PC-3 (cell line): Measurements from ENCODE around the gene ZNF814. TPM values are rescaled to one million over a fixed set of nuclear protein-coding genes. Genes with fewer than 3 reads are reported as not detected.
"Not testable (repeated sequence)": the region's sequence is repeated elsewhere in the genome, so short reads cannot be mapped to it uniquely, and the experiment has no call there.

Experiments
- ATAC-seq: fragments of 200-7000 bp; cut with Tn5 transposase; 2 replicates; pipeline ENCODE4 v1.9.1; 2020; ENCODE audit warnings: mild to moderate bottlenecking, moderate library complexity
- BruUV-seq: library from RNA; stranded (reverse); fragments of 400-500 nt; replicated peaks from 2 replicates; lab custom pipeline; 2021; lab: Mats Ljungman, UMichigan
- CTCF ChIA-PET: fragments of 300-600 bp; sonication (Branson Sonifier 250); formaldehyde crosslinking; loops from one replicate; lab custom pipeline; 2022; ENCODE audit warnings: antibody characterized with exemption; lab: Charles Lee
- POLR2A ChIA-PET: fragments of 300-600 bp; sonication (Branson Sonifier 250); formaldehyde crosslinking; loops from one replicate; lab custom pipeline; 2022; ENCODE audit warnings: antibody characterized with exemption; ENCODE audit not compliant: unreplicated experiment; lab: Charles Lee
- DNase-seq: peaks from one replicate; pipeline ENCODE4 v3.0.0-alpha.2; 2015
- H2AFZ ChIP-seq: fragments of 300-600 bp; sonication (generic); 2 replicates; pipeline ENCODE4 v1.6.0; 2016; ENCODE audit warnings: antibody characterized with exemption, low read length
- H3F3A ChIP-seq: fragments of 300-600 bp; sonication (generic); one replicate; pipeline ENCODE4 v1.6.0; 2017; ENCODE audit warnings: antibody characterized with exemption, low read length, control low read depth, mild to moderate bottlenecking; ENCODE audit not compliant: unreplicated experiment
- H3K27ac ChIP-seq: fragments of 300-600 bp; sonication (generic); 2 replicates; pipeline ENCODE4 v1.5.1; 2016; ENCODE audit warnings: mild to moderate bottlenecking, low read length
- H3K27me3 ChIP-seq: fragments of 300-600 bp; sonication (generic); 2 replicates; pipeline ENCODE4 v1.6.1; 2016; ENCODE audit warnings: low read length, mixed read lengths
- H3K36me3 ChIP-seq: fragments of 300-600 bp; sonication (generic); 2 replicates; pipeline ENCODE4 v1.6.1; 2016; ENCODE audit warnings: low read depth, mixed run types, low read length, mixed read lengths
- H3K4me1 ChIP-seq: fragments of 300-600 bp; sonication (generic); 2 replicates; pipeline ENCODE4 v1.5.1; 2016; ENCODE audit warnings: low read length; ENCODE audit not compliant: insufficient read depth
- H3K4me2 ChIP-seq: fragments of 300-600 bp; sonication (generic); 2 replicates; pipeline ENCODE4 v1.6.0; 2016; ENCODE audit warnings: low read length
- H3K4me3 ChIP-seq: fragments of 300-600 bp; sonication (generic); 2 replicates; pipeline ENCODE4 v1.5.1; 2016; ENCODE audit warnings: mild to moderate bottlenecking, low read length, mixed read lengths
- H3K79me2 ChIP-seq: fragments of 300-600 bp; sonication (generic); 2 replicates; pipeline ENCODE4 v1.6.1; 2017; ENCODE audit warnings: low read length, mixed read lengths
- H3K9ac ChIP-seq: fragments of 300-600 bp; sonication (generic); 2 replicates; pipeline ENCODE4 v1.6.0; 2016; ENCODE audit warnings: mild to moderate bottlenecking, low read length
- H3K9me2 ChIP-seq: fragments of 300-600 bp; sonication (generic); replicated peaks from 2 replicates; pipeline ENCODE4 v1.6.1; 2016; ENCODE audit warnings: mixed run types, low read length, mixed read lengths
- H3K9me3 ChIP-seq: fragments of 300-600 bp; sonication (generic); 2 replicates; pipeline ENCODE4 v1.6.1; 2016; ENCODE audit warnings: low read length, mixed read lengths
- H4K20me1 ChIP-seq: fragments of 300-600 bp; sonication (generic); 2 replicates; pipeline ENCODE4 v1.6.1; 2016; ENCODE audit warnings: low read length, mixed read lengths
- EZH2 ChIP-seq: fragments of 300-600 bp; sonication (generic); IDR thresholded peaks from one replicate; pipeline ENCODE4 v1.6.1; 2017; ENCODE audit warnings: antibody characterized with exemption, mild to moderate bottlenecking, low read length; ENCODE audit not compliant: unreplicated experiment
- EZH2phosphoT487 ChIP-seq: fragments of 300-600 bp; sonication (generic); IDR thresholded peaks from 2 replicates; pipeline ENCODE4 v1.6.1; 2018; ENCODE audit warnings: mild to moderate bottlenecking, antibody characterized with exemption, low read length, borderline replicate concordance
- intact Hi-C: fragments of 100-400 bp; cut with micrococcal nuclease; formaldehyde crosslinking; loops from 2 replicates; pipeline ENCODE4 v1.9.0; 2023
- total RNA-seq: library from RNA; depleted of rRNA; stranded (reverse); fragments of >200 nt; gene quantifications from 2 replicates; pipeline ENCODE4 v1.2.3, GENCODE V29; 2014
- TF ChIP-seq, protein P1 (sequence below): fragments of 300-600 bp; sonication (generic); conservative IDR thresholded peaks from 2 replicates; pipeline ENCODE4 v1.5.1; 2017; ENCODE audit warnings: antibody characterized with exemption, low read depth, mild to moderate bottlenecking, low read length

Gene ZNF814
- total RNA-seq, 1 experiment from 2014 or later: 3.3 TPM

DNA sequence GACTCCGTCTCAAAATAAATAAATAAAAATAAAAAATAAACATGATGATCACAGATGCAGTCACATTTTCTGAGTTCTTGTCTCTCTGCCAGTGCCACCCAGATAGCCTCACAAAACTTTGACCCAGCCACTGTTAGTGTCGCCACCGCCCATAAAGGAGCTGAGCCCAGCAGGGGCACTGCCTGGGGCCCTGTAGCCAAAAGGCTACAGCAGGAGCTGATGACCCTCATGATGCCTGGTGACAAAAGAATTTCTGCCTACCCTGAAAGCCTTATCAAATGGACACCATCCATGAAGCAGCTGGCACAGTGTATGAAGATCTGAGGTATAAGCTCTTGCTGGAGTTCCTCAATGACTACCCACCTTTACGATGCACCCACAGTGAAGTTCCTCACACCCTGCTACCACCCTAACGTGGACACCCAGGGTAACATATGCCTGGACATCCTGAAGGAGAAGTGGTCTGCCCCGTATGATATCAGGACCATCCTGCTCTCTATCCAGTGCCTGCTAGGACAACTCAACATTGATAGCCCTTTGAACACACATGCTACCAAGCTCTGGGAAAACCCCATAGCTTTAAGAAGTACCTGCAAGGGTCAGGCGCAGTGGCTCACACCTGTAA, 20.9 kb downstream of the ZNF814 start:
- no peak overlapping the region for H2AFZ ChIP-seq
- H3K27ac ChIP-seq: no peak overlapping the region
- DNase-seq: no peak
- no TSS peak for BruUV-seq
- no peak overlapping the region for H3K9ac ChIP-seq
- ATAC-seq: no peak
- H3K4me3 ChIP-seq: no peak overlapping the region
- H3K9me2 ChIP-seq: no peaks in the 10 kb centered on the region
- H3K4me2 ChIP-seq: no peak overlapping the region
- H3K79me2 ChIP-seq: no peaks in the 10 kb centered on the region
- no peaks in the 10 kb centered on the region for H3K27me3 ChIP-seq
- intact Hi-C loops: no loop called here
- peaks cover 31% of the 10 kb centered on the region for H3K9me3 ChIP-seq
- H3K36me3 ChIP-seq: peaks cover 67% of the 10 kb centered on the region
- H3F3A ChIP-seq: no peaks in the 10 kb centered on the region
- CTCF ChIA-PET: no interaction called here
- H3K4me1 ChIP-seq: no peaks in the 10 kb centered on the region
- no peaks in the 10 kb centered on the region for H4K20me1 ChIP-seq
- POLR2A ChIA-PET: no interaction called here
- TF ChIP-seq, protein P1, sequence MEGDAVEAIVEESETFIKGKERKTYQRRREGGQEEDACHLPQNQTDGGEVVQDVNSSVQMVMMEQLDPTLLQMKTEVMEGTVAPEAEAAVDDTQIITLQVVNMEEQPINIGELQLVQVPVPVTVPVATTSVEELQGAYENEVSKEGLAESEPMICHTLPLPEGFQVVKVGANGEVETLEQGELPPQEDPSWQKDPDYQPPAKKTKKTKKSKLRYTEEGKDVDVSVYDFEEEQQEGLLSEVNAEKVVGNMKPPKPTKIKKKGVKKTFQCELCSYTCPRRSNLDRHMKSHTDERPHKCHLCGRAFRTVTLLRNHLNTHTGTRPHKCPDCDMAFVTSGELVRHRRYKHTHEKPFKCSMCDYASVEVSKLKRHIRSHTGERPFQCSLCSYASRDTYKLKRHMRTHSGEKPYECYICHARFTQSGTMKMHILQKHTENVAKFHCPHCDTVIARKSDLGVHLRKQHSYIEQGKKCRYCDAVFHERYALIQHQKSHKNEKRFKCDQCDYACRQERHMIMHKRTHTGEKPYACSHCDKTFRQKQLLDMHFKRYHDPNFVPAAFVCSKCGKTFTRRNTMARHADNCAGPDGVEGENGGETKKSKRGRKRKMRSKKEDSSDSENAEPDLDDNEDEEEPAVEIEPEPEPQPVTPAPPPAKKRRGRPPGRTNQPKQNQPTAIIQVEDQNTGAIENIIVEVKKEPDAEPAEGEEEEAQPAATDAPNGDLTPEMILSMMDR: no peak
- no peak for TF ChIP-seq EZH2phosphoT487
- no peak for TF ChIP-seq EZH2

DNA sequence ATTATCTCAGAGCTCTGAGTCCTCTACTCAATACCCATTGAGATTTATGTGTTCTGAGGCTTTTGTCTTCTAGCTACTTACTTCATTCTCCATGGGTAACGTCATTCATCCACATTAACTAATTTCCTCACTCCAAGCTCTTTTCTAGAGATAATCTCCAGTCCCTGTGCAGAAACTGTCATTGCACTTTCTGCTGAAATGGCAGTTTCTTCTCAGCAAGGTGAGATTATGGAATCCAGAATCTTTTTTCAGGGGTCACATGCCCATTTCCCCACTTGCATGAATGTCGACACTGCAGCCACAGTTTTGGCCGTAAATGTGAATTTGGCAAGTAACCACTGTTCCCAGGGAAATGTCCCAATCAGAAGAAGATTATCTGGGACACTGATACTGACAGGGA, 26.5 kb downstream of the ZNF814 start:
- Histone ChIP-seq H3K9me3 (peaks cover 16% of the 10 kb centered on the region), H3K36me3 (peaks cover 89% of the 10 kb centered on the region)
- BruUV-seq: TSS peak; percentile 1
- H3K79me2 ChIP-seq, H3K9ac ChIP-seq, ATAC-seq, POLR2A ChIA-PET, H3K4me1 ChIP-seq, H3K27ac ChIP-seq, H2AFZ ChIP-seq, H3K4me2 ChIP-seq, DNase-seq, H3K4me3 ChIP-seq, intact Hi-C loops, H4K20me1 ChIP-seq, CTCF ChIA-PET, H3F3A ChIP-seq, H3K9me2 ChIP-seq, H3K27me3 ChIP-seq: not testable (repeated sequence)

DNA sequence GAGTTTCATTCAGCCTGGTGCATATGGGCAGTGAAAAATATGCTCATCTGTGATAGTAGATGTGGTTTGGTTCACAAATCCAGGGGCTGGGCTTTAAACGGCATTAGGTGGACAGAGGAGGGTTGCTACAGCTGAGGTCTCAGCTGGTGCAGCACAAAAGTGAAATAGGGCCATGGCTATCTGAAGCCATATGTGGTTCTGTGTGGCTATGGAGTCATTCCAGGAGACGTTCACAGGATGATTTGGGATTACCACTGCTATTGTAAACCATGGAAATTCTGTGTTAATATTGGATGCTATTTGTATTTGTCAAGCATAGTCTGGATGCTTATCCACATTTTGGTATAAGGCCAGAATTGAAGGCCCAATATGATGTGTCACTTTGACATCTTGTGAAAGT, 34.7 kb downstream of the ZNF814 start:
- H3K4me3 ChIP-seq, H3K27me3 ChIP-seq, BruUV-seq, H3K4me2 ChIP-seq, H3K9ac ChIP-seq, intact Hi-C loops, H4K20me1 ChIP-seq, ATAC-seq, DNase-seq, H3F3A ChIP-seq, H3K9me2 ChIP-seq, H3K9me3 ChIP-seq, H2AFZ ChIP-seq, CTCF ChIA-PET, H3K4me1 ChIP-seq, H3K27ac ChIP-seq: not testable (repeated sequence)
- Histone ChIP-seq H3K36me3 (peaks cover 59% of the 10 kb centered on the region), H3K79me2 (peaks cover 38% of the 10 kb centered on the region)
- POLR2A ChIA-PET: interaction anchor here (0.9 kb wide), 1 partner anchor 35 kb away, joined by 12 read pairs; no protein-coding TSS in a partner anchor

DNA sequence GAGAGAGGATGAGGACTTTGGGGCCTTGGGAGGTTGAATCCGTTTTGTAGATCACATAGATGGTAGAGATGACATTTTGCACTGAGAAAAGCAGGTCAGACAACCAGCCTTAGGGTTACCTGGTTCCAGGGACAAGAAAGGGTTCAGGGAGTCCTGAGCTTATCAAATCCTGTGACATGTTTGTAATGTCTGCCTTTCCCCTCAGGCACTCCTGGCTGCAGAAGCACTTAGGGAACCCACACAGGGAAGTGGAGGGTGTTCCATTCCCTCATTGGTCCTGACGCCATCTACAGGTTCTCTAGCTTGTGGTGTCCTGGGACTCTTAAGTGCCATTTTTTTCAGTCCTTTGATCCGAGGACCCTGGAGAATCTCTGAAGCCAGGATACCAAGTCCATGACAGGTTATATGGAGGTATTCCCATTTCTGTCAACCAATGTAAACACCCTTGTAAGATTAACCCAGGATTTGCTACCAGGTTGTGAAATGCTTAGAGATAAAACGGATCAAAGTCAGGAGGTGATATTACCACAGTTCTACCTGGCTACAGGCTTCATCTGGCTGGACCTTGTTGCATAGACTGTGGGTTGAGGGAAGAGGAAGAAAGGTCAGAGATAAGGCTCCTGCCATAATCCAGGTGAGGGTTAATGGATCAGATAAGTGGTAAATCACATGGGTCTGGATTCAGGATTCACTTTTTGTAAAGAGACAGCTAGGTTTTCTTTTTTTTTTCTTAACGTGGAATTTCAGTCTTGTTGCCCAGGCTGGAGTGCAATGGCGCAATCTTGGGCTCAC, 36.8 kb downstream of the ZNF814 start:
- POLR2A ChIA-PET, ATAC-seq, intact Hi-C loops: not testable (repeated sequence)

More for the DNA sequence above, 36.8 kb downstream of the ZNF814 start:
- H4K20me1 ChIP-seq, H3K4me1 ChIP-seq, H3K9ac ChIP-seq, H3K4me2 ChIP-seq, H2AFZ ChIP-seq, DNase-seq, H3K4me3 ChIP-seq, H3K27me3 ChIP-seq, CTCF ChIA-PET, H3F3A ChIP-seq, BruUV-seq, H3K9me2 ChIP-seq, H3K27ac ChIP-seq, H3K9me3 ChIP-seq: not testable (repeated sequence)
- Histone ChIP-seq H3K79me2 (peaks cover 40% of the 10 kb centered on the region), H3K36me3 (peaks cover 46% of the 10 kb centered on the region)
